K562 (cell line): ENCODE data around the gene FILIP1L. TPM values are rescaled to one million over a fixed set of nuclear protein-coding genes. Genes with fewer than 3 reads are reported as not detected.

Experiments
- ATAC-seq: fragments of 200-7000 bp; cut with Tn5 transposase; 3 replicates; pipeline ENCODE4 v1.9.1; 2020; ENCODE audit warnings: moderate library complexity
- BruUV-seq: library from RNA; stranded (reverse); fragments of 400-500 nt; replicated peaks from 2 replicates; lab custom pipeline; 2021; lab: Mats Ljungman, UMichigan
- CTCF ChIA-PET: fragments of 300-600 bp; formaldehyde crosslinking; extraction: SDS; loops from one replicate; lab custom pipeline; 2021; ENCODE audit warnings: low intra/inter-chr PET ratio; lab: Yijun Ruan, JAX
- POLR2A ChIA-PET: fragments of 300-600, 350-650 bp; sonication (Branson Sonifier 250); formaldehyde crosslinking; extraction: SDS; loops from one replicate; lab custom pipeline; 2021; ENCODE audit warnings: antibody characterized with exemption, inconsistent platforms; lab: Yijun Ruan, JAX
- DNase-seq, 4 experiments: peaks; one replicate each; pipeline versions ENCODE4 v3.0.0 to v3.0.0-alpha.2; 2011 to 2018; ENCODE audit warnings: low spot score in 3 of 4, mixed read lengths in 3 of 4; ENCODE audit errors: extremely low read depth in 1 of 4
- FAIRE-seq: peaks from 2 replicates; lab custom pipeline; 2011; peaks lifted over from hg19 to GRCh38; lab: Jason Lieb, UNC
- H2AFZ ChIP-seq: 2 replicates; pipeline ENCODE4 v1.6.0; 2011; ENCODE audit warnings: low read depth, low read length, control low read depth, inconsistent platforms
- H3K27ac ChIP-seq: fragments of 200-600 bp; 3 replicates; pipeline ENCODE4 v1.8.0; 2011; ENCODE audit warnings: low read depth, mild to moderate bottlenecking, control low read depth, inconsistent platforms, low read length, moderate library complexity, mixed read lengths; ENCODE audit errors: extremely low read depth
- H3K27me3 ChIP-seq, 2 experiments: fragments of 300-600 bp in 1 of 2; 2 replicates in 1 of 2; 3 replicates in 1 of 2; pipeline versions ENCODE4 v1.6.0 to v1.8.0; 2011; ENCODE audit warnings: inconsistent platforms in 2 of 2, low read length in 2 of 2, mild to moderate bottlenecking in 1 of 2, mixed read lengths in 1 of 2, moderate library complexity in 1 of 2; ENCODE audit not compliant: control insufficient read depth in 2 of 2, insufficient read depth in 2 of 2
- H3K36me3 ChIP-seq: fragments of 300-600 bp; 3 replicates; pipeline ENCODE4 v1.8.0; 2011; ENCODE audit warnings: mild to moderate bottlenecking, low read length, inconsistent platforms; ENCODE audit not compliant: control insufficient read depth, insufficient read depth
- H3K4me1 ChIP-seq, 2 experiments: fragments of 200-600 bp in 1 of 2; replicated peaks in 1 of 2; 2 replicates in 1 of 2; 3 replicates in 1 of 2; pipeline versions ENCODE4 v1.5.1 to v1.8.0; 2011; ENCODE audit warnings: inconsistent platforms in 2 of 2, low read length in 2 of 2, mild to moderate bottlenecking in 1 of 2, mixed read lengths in 1 of 2, moderate library complexity in 1 of 2; ENCODE audit not compliant: control insufficient read depth in 2 of 2, insufficient read depth in 2 of 2
- H3K4me2 ChIP-seq: 2 replicates; pipeline ENCODE4 v1.6.1; 2011; ENCODE audit warnings: low read length, control low read depth, inconsistent platforms, mixed read lengths; ENCODE audit not compliant: insufficient read depth
- H3K4me3 ChIP-seq: fragments of 200-600 bp; sonication (generic), shearing (Covaris generic); 2 replicates; pipeline ENCODE4 v1.5.1; 2016; ENCODE audit warnings: control low read depth, inconsistent platforms
- H3K79me2 ChIP-seq: fragments of 200-600 bp; 3 replicates; pipeline ENCODE4 v1.8.0; 2011; ENCODE audit warnings: low read length, inconsistent platforms; ENCODE audit not compliant: control insufficient read depth, insufficient read depth
- H3K9ac ChIP-seq, 2 experiments: 2 replicates each; pipeline versions ENCODE4 v1.6.0 to v1.6.1; 2011; ENCODE audit warnings: low read depth in 2 of 2, low read length in 2 of 2, control low read depth in 1 of 2, inconsistent platforms in 1 of 2, mild to moderate bottlenecking in 1 of 2, mixed read lengths in 1 of 2; ENCODE audit not compliant: insufficient read depth in 1 of 2
- H3K9me1 ChIP-seq: one replicate; pipeline ENCODE4 v1.6.0; 2011; ENCODE audit warnings: inconsistent platforms, mild to moderate bottlenecking, low read length, moderate library complexity; ENCODE audit not compliant: control insufficient read depth, insufficient read depth
- H3K9me3 ChIP-seq: replicated peaks from 2 replicates; pipeline ENCODE4 v1.5.1; 2011; ENCODE audit warnings: low read depth, low read length, inconsistent platforms; ENCODE audit not compliant: control insufficient read depth, insufficient read depth
- H4K20me1 ChIP-seq: replicated peaks from 2 replicates; pipeline ENCODE4 v1.6.1; 2011; ENCODE audit warnings: low read length, inconsistent platforms, mixed read lengths; ENCODE audit not compliant: control insufficient read depth, insufficient read depth
- ADNP ChIP-seq: fragments of 200-800 bp; sonication (Bioruptor generic); IDR thresholded peaks from 2 replicates; pipeline ENCODE4 v1.6.1; 2016; ENCODE audit warnings: missing genetic modification characterization, missing compliant biosample characterization
- CBFA2T2 ChIP-seq: fragments of 450-650 bp; conservative IDR thresholded peaks from 2 replicates; pipeline ENCODE4 v1.6.1; 2017; ENCODE audit warnings: mild to moderate bottlenecking
- DDX20 ChIP-seq: fragments of 450-650 bp; IDR thresholded peaks from 2 replicates; pipeline ENCODE4 v1.6.1; 2016; ENCODE audit warnings: missing genetic modification characterization, low read depth, mild to moderate bottlenecking, missing compliant biosample characterization, moderate library complexity
- ELK3 ChIP-seq: fragments of 450-650 bp; formaldehyde crosslinking; IDR thresholded peaks from 2 replicates; pipeline ENCODE4 v1.4.0; 2020; ENCODE audit warnings: mild to moderate bottlenecking
- FOXK2 ChIP-seq, 2 experiments: fragments of 450-650 bp; IDR thresholded peaks in 1 of 2; conservative IDR thresholded peaks in 1 of 2; 2 replicates each; pipeline ENCODE4 v1.6.1; 2016; ENCODE audit warnings: low read depth in 2 of 2, mild to moderate bottlenecking in 1 of 2
- HCFC1 ChIP-seq: IDR thresholded peaks from 2 replicates; pipeline ENCODE4 v1.6.1; 2012; ENCODE audit warnings: low read depth, low read length, improper control_type of control experiment
- KDM5B ChIP-seq: fragments of 200-600 bp; sonication (generic); IDR thresholded peaks from 2 replicates; pipeline ENCODE4 v1.6.1; 2012; ENCODE audit warnings: low read depth, mild to moderate bottlenecking, moderate library complexity, low read length, control low read depth, inconsistent platforms; ENCODE audit not compliant: insufficient replicate concordance
- MTA1 ChIP-seq: fragments of 450-650 bp; IDR thresholded peaks from 2 replicates; pipeline ENCODE4 v1.6.1; 2017; ENCODE audit warnings: borderline replicate concordance
- SETDB1 ChIP-seq: IDR thresholded peaks from one replicate; pipeline ENCODE4 v1.6.1; 2012; ENCODE audit warnings: low read length, control low read depth, inconsistent platforms
- SMARCE1 ChIP-seq: fragments of 450-650 bp; IDR thresholded peaks from 2 replicates; pipeline ENCODE4 v1.7.1; 2016; ENCODE audit warnings: mild to moderate bottlenecking
- TEAD4 ChIP-seq, 2 experiments: sonication (generic) in 1 of 2; formaldehyde crosslinking in 1 of 2; IDR thresholded peaks; 2 replicates each; pipeline versions ENCODE4 v1.6.1 to v1.8.0; 2012 to 2022; ENCODE audit warnings: borderline replicate concordance in 1 of 2, inconsistent platforms in 1 of 2, low read length in 1 of 2, mild to moderate bottlenecking in 1 of 2, missing genetic modification reagents in 1 of 2
- THRAP3 ChIP-seq: fragments of 450-650 bp; IDR thresholded peaks from 2 replicates; pipeline ENCODE4 v1.6.1; 2016; ENCODE audit warnings: mild to moderate bottlenecking, inconsistent platforms, borderline replicate concordance
- ZNF143 ChIP-seq: sonication (generic); formaldehyde crosslinking; IDR thresholded peaks from 2 replicates; pipeline ENCODE4 v1.9.0; 2022; ENCODE audit warnings: mild to moderate bottlenecking, missing genetic modification reagents
- ZSCAN29 ChIP-seq: fragments of 450-650 bp; IDR thresholded peaks from 2 replicates; pipeline ENCODE4 v1.6.1; 2017
- in situ Hi-C: fragments of 300-500 bp; cut with MboI; formaldehyde crosslinking; loops from 4 replicates; pipeline ENCODE4 v1.15.0; 2018; ENCODE audit warnings: inconsistent platforms, mixed read lengths
- intact Hi-C: fragments of 100-400 bp; cut with micrococcal nuclease; formaldehyde crosslinking; loops from 2 replicates; pipeline ENCODE4 v1.14.2; 2022
- polyA plus RNA-seq, 8 experiments: library from polyadenylated mRNA; depleted of rRNA in 4 of 8; stranded (reverse) in 5 of 8; unstranded in 3 of 8; fragments of >200 nt; fragmentation: Nextera tagmentation in 2 of 8; fragmentation: Illumina TruSeq in 1 of 8; extraction: Ambion mirVana in 2 of 8; extraction: Trizol in 1 of 8; gene quantifications; 2 replicates each; pipeline versions ENCODE4 v1.2.1 to v1.2.3, GENCODE V29; 2011 to 2014; ENCODE audit warnings: inconsistent platforms in 1 of 8, missing spikeins in 1 of 8
- total RNA-seq, 7 experiments: library from RNA; depleted of rRNA in 6 of 7; stranded (reverse); fragments of >200 nt in 6 of 7; fragmentation: Illumina TruSeq in 2 of 7; extraction: Trizol in 2 of 7; gene quantifications; 2 replicates each; pipeline versions ENCODE4 v1.2.1 to v1.2.3, GENCODE V29; 2011 to 2021; ENCODE audit warnings: low replicate concordance in 1 of 7
- TF ChIP-seq, protein P1 (sequence below): fragments of 450-650 bp; IDR thresholded peaks from 2 replicates; pipeline ENCODE4 v1.6.1; 2017; ENCODE audit warnings: mild to moderate bottlenecking, moderate library complexity

FILIP1L gene
- total and polyA plus RNA-seq, 9 of the 15 experiments (the other 6 are each of a cell fraction or from before 2014, with no cell fraction given) = 0.50 to 2.1 (median 1.1) TPM

- H3K9ac ChIP-seq = no peak overlapping the region
- H3K4me1 ChIP-seq = peaks cover 0 to 3% of the 10 kb centered on the region in 2 experiments; a peak in 1 of 5 replicates
- H3K36me3 ChIP-seq = no peaks in the 10 kb centered on the region
- FAIRE-seq = no peak
- H3K27ac ChIP-seq = no peak overlapping the region
- no TSS peak for BruUV-seq
- no peaks in the 10 kb centered on the region for H3K9me1 ChIP-seq
- in situ Hi-C loops = no loop called here
- no peak overlapping the region for H3K4me2 ChIP-seq
- no peak for TF ChIP-seq ZNF143 (CRISPR knock-in tag)
- no peak for TF ChIP-seq DDX20 (tag)
- TF ChIP-seq ELK3 (CRISPR knock-in tag) = no peak
- TF ChIP-seq, protein P1, sequence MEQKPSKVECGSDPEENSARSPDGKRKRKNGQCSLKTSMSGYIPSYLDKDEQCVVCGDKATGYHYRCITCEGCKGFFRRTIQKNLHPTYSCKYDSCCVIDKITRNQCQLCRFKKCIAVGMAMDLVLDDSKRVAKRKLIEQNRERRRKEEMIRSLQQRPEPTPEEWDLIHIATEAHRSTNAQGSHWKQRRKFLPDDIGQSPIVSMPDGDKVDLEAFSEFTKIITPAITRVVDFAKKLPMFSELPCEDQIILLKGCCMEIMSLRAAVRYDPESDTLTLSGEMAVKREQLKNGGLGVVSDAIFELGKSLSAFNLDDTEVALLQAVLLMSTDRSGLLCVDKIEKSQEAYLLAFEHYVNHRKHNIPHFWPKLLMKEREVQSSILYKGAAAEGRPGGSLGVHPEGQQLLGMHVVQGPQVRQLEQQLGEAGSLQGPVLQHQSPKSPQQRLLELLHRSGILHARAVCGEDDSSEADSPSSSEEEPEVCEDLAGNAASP = no peak
- TF ChIP-seq SMARCE1 = no peak
- TF ChIP-seq THRAP3 = no peak
- no peak for TF ChIP-seq TEAD4 (IDR thresholded peaks at IDR 0.05; ENCODE audit: low read length)
- no peak for TF ChIP-seq TEAD4 (CRISPR knock-in tag; IDR thresholded peaks at IDR 0.05; ENCODE audit: borderline replicate concordance)
- no peak for TF ChIP-seq ZSCAN29
- no peak for TF ChIP-seq ADNP (tag)
- TF ChIP-seq HCFC1 = no peak
- no peak for TF ChIP-seq CBFA2T2
- TF ChIP-seq FOXK2 (conservative IDR thresholded peaks at IDR 0.05 in 1 of 2, IDR thresholded peaks at IDR 0.05 in 1 of 2; ENCODE audit: low read depth in 2 of 2) = no peak
- no peak for TF ChIP-seq MTA1
- TF ChIP-seq SETDB1 = no peak
- TF ChIP-seq KDM5B = no peak
- TF ChIP-seq, all 486 proteins: peak for 0
- no peaks in the 10 kb centered on the region for H4K20me1 ChIP-seq
- intact Hi-C loops = no loop called here
- no peaks in the 10 kb centered on the region for H3K9me3 ChIP-seq
- no peaks in the 10 kb centered on the region for H3K27me3 ChIP-seq
- H2AFZ ChIP-seq = no peak overlapping the region
- ATAC-seq (peak; percentile 63), DNase-seq (peak in 1 of 4 experiments; percentile 12)
- no peak overlapping the region for H3K4me3 ChIP-seq
- CTCF ChIA-PET = no interaction called here
- H3K79me2 ChIP-seq = peaks cover 10% of the 10 kb centered on the region; the same call in 2 of the 3 replicates
- POLR2A ChIA-PET = no interaction called here
Observed at GRCh38 chr3:99892332-99892731, 222.0 kb downstream of the FILIP1L start.
